Endothelial cell of umbilical vein (primary cell): Measurements from ENCODE around the gene MTFP1. TPM values are rescaled to one million over a fixed set of nuclear protein-coding genes. Genes with fewer than 3 reads are reported as not detected.

Source experiments
- BruUV-seq: library from RNA; stranded (reverse); fragments of 400-500 nt; replicated peaks from 2 replicates; lab custom pipeline; 2021; lab: Mats Ljungman, UMichigan
- CTCF ChIA-PET: fragments of 300-600, 350-600 bp; sonication (Branson Sonifier 250); formaldehyde crosslinking; loops from one replicate; lab custom pipeline; 2021; ENCODE audit warnings: antibody characterized with exemption, inconsistent platforms; lab: Charles Lee
- POLR2A ChIA-PET: fragments of 300-600, 350-600 bp; sonication (Branson Sonifier 250); formaldehyde crosslinking; loops from one replicate; lab custom pipeline; 2021; ENCODE audit warnings: antibody characterized with exemption, inconsistent platforms; lab: Charles Lee
- DNase-seq: peaks from one replicate; pipeline ENCODE4 v3.0.0-alpha.2; 2011; ENCODE audit warnings: low read depth, low spot score
- FAIRE-seq: peaks from 2 replicates; lab custom pipeline; 2011; peaks lifted over from hg19 to GRCh38; lab: Jason Lieb, UNC
- H2AFZ ChIP-seq: 2 replicates; pipeline ENCODE4 v1.6.0; 2012; ENCODE audit warnings: low read depth, low read length, control low read depth, inconsistent platforms
- H3K27ac ChIP-seq: 2 replicates; pipeline ENCODE4 v1.5.1; 2011; ENCODE audit warnings: low read depth, mild to moderate bottlenecking, control low read depth, low read length, moderate library complexity; ENCODE audit not compliant: insufficient read depth
- H3K27me3 ChIP-seq, 2 experiments: 2 replicates each; pipeline versions ENCODE4 v1.6.0 to v1.6.1; 2011; ENCODE audit warnings: low read length in 2 of 2, mixed read lengths in 1 of 2; ENCODE audit not compliant: control insufficient read depth in 2 of 2, insufficient read depth in 2 of 2
- H3K36me3 ChIP-seq, 2 experiments: 2 replicates in 1 of 2; 3 replicates in 1 of 2; pipeline ENCODE4 v1.5.1; 2011; ENCODE audit warnings: low read length in 2 of 2, mild to moderate bottlenecking in 1 of 2, moderate library complexity in 1 of 2; ENCODE audit not compliant: control insufficient read depth in 2 of 2, insufficient read depth in 2 of 2; ENCODE audit errors: extremely low read depth in 1 of 2
- H3K4me1 ChIP-seq: 3 replicates; pipeline ENCODE4 v1.5.1; 2011; ENCODE audit warnings: mild to moderate bottlenecking, low read length; ENCODE audit not compliant: control insufficient read depth, insufficient read depth; ENCODE audit errors: extremely low read depth
- H3K4me2 ChIP-seq: 2 replicates; pipeline ENCODE4 v1.6.1; 2011; ENCODE audit warnings: low read length, control low read depth, mixed read lengths; ENCODE audit not compliant: insufficient read depth
- H3K4me3 ChIP-seq, 3 experiments: fragments of 200-600 bp in 1 of 3; sonication (generic), shearing (Covaris generic) in 1 of 3; replicated peaks in 1 of 3; 2 replicates each; pipeline ENCODE4 v1.5.1; 2011 to 2016; ENCODE audit warnings: control low read depth in 3 of 3, low read length in 3 of 3, mild to moderate bottlenecking in 2 of 3, inconsistent platforms in 1 of 3, low read depth in 1 of 3, moderate library complexity in 1 of 3; ENCODE audit not compliant: insufficient read depth in 1 of 3
- H3K79me2 ChIP-seq: 2 replicates; pipeline ENCODE4 v1.6.0; 2012; ENCODE audit warnings: low read length, inconsistent platforms; ENCODE audit not compliant: control insufficient read depth, insufficient read depth
- H3K9ac ChIP-seq: replicated peaks from 2 replicates; pipeline ENCODE3; 2011; ENCODE audit warnings: low read length, control low read depth; ENCODE audit not compliant: insufficient read depth; ENCODE audit errors: extremely low read depth
- H3K9me1 ChIP-seq: replicated peaks from 3 replicates; pipeline ENCODE4 v1.6.0; 2011; ENCODE audit warnings: mild to moderate bottlenecking, low read length; ENCODE audit not compliant: control insufficient read depth, insufficient read depth; ENCODE audit errors: extremely low read depth
- H3K9me3 ChIP-seq: replicated peaks from 2 replicates; pipeline ENCODE4 v1.5.1; 2012; ENCODE audit warnings: low read length, inconsistent platforms; ENCODE audit not compliant: control insufficient read depth, insufficient read depth
- H4K20me1 ChIP-seq: replicated peaks from 2 replicates; pipeline ENCODE3; 2011; ENCODE audit warnings: mild to moderate bottlenecking, low read length; ENCODE audit not compliant: control insufficient read depth, insufficient read depth; ENCODE audit errors: extremely low read depth
- EZH2 ChIP-seq: IDR thresholded peaks from 2 replicates; pipeline ENCODE4 v1.6.1; 2012; ENCODE audit warnings: borderline replicate concordance, low read depth, mild to moderate bottlenecking, moderate library complexity, low read length, inconsistent platforms; ENCODE audit not compliant: severe bottlenecking
- FOS ChIP-seq: IDR thresholded peaks from 2 replicates; pipeline ENCODE4 v1.6.1; 2011; ENCODE audit warnings: mild to moderate bottlenecking, low read length, moderate library complexity, borderline replicate concordance; ENCODE audit not compliant: insufficient read depth
- GATA2 ChIP-seq: IDR thresholded peaks from 2 replicates; pipeline ENCODE4 v1.7.0; 2011; ENCODE audit warnings: low read depth, mild to moderate bottlenecking, moderate library complexity, mixed read lengths, low read length; ENCODE audit not compliant: insufficient read length, insufficient read depth
- JUN ChIP-seq: IDR thresholded peaks from 2 replicates; pipeline ENCODE4 v1.6.1; 2011; ENCODE audit warnings: borderline replicate concordance, low read depth; ENCODE audit not compliant: insufficient read length, insufficient read depth
- POLR2AphosphoS5 ChIP-seq: IDR thresholded peaks from 2 replicates; pipeline ENCODE4 v1.6.1; 2012; ENCODE audit warnings: low read depth, mild to moderate bottlenecking, control low read depth, low read length, moderate library complexity; ENCODE audit not compliant: insufficient read depth
- dilution Hi-C: fragments of 300-500 bp; cut with MboI; formaldehyde crosslinking; loops from one replicate; pipeline ENCODE4 v1.15.0; 2019; ENCODE audit warnings: low sequenced_read_pairs; ENCODE audit not compliant: extremely low pct_ligation_motif_present
- intact Hi-C: fragments of 100-400 bp; cut with micrococcal nuclease; formaldehyde crosslinking; loops from one replicate; pipeline ENCODE4 v1.10.0; 2022
- polyA plus RNA-seq, 4 experiments: library from polyadenylated mRNA; depleted of rRNA in 3 of 4; stranded (reverse) in 3 of 4; unstranded in 1 of 4; fragments of >200 nt; gene quantifications; 2 replicates each; pipeline versions ENCODE4 v1.2.1 to v1.2.3, GENCODE V29; 2011 to 2012; ENCODE audit warnings: missing spikeins in 1 of 4
- total RNA-seq: library from RNA; stranded (reverse); gene quantifications from 2 replicates; pipeline ENCODE4 v1.2.3, GENCODE V29; 2021
- TF ChIP-seq, protein P1 (sequence below), 2 donors: IDR thresholded peaks; 1 replicate in 1 of 2; 2 replicates in 1 of 2; pipeline ENCODE4 v1.5.1; 2011; ENCODE audit warnings: low read length in 2 of 2, mild to moderate bottlenecking in 2 of 2, moderate library complexity in 2 of 2, control low read depth in 1 of 2, inconsistent platforms in 1 of 2, low read depth in 1 of 2; ENCODE audit not compliant: insufficient read depth in 1 of 2; ENCODE audit errors: extremely low read depth in 1 of 2

The MTFP1 gene
- total and polyA plus RNA-seq, 2 donors (not counting 3 experiments of a cell fraction or from before 2014, with no cell fraction given): 30.3 to 41.9 TPM

DNA sequence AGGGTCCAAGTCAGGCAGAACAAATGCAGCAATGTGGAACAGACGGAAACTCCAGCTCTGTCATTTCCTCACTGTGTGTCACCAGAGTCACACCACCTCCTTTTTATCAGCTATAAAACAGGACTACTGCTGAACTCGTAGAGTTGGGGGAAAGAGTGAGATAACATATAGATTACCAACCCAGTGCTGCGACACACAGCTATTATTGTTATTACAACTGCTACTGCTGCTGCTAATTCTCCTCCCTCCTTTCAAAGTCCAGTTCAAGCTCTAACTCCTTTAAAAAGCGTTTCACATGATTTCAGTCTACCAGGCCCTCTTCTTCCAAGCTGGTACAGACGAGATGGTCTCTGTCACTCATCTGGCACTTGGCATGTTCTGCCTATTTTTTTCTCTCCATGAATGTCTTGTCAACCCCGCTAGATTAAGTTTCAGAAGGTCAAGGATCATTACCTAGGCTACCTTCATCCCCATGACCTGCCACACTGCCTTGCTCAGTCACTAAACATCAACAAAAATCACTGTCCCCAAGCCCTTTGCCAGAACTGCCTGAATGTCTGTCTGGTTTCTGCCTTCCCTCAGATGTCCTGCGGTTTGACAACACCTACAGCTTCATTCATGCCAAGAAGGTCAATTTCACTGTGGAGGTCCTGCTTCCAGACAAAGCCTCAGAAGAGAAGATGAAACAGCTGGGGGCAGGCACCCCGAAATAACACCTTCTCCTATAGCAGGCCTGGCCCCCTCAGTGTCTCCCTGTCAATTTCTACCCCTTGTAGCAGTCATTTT is 3.7 kb upstream of the MTFP1 start:
- H3K9me3 ChIP-seq: no peaks in the 10 kb centered on the region
- H4K20me1 ChIP-seq: no peaks in the 10 kb centered on the region
- H3K4me2 ChIP-seq: peak overlapping the region; percentile 79
- no peaks in the 10 kb centered on the region for H3K9me1 ChIP-seq
- H3K27me3 ChIP-seq: no peaks in the 10 kb centered on the region
- BruUV-seq: TSS peak; percentile 69
- TF ChIP-seq, protein P1, sequence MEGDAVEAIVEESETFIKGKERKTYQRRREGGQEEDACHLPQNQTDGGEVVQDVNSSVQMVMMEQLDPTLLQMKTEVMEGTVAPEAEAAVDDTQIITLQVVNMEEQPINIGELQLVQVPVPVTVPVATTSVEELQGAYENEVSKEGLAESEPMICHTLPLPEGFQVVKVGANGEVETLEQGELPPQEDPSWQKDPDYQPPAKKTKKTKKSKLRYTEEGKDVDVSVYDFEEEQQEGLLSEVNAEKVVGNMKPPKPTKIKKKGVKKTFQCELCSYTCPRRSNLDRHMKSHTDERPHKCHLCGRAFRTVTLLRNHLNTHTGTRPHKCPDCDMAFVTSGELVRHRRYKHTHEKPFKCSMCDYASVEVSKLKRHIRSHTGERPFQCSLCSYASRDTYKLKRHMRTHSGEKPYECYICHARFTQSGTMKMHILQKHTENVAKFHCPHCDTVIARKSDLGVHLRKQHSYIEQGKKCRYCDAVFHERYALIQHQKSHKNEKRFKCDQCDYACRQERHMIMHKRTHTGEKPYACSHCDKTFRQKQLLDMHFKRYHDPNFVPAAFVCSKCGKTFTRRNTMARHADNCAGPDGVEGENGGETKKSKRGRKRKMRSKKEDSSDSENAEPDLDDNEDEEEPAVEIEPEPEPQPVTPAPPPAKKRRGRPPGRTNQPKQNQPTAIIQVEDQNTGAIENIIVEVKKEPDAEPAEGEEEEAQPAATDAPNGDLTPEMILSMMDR (IDR thresholded peaks at IDR 0.05; ENCODE audit: extremely low read depth in 1 of 2, insufficient read depth in 1 of 2, low read depth in 1 of 2, low read length in 2 of 2): no peak
- peak; percentile 80 for TF ChIP-seq GATA2
- peak; percentile 77 for TF ChIP-seq FOS
- TF ChIP-seq EZH2: no peak
- TF ChIP-seq JUN: peak; percentile 55
- TF ChIP-seq POLR2AphosphoS5: peak; percentile 50
- no peak overlapping the region for H2AFZ ChIP-seq
- H3K4me3 ChIP-seq: peak overlapping the region in 1 of 3 experiments; percentile 36
- POLR2A ChIA-PET: interaction anchor here (0.6 to 1.7 kb wide), 3 partner anchors 20 to 561 kb away, joined by 3 to 4 read pairs (median 3); partner anchors contain the start of gene SEC14L2
- H3K4me1 ChIP-seq: peaks cover 57% of the 10 kb centered on the region
- CTCF ChIA-PET: interaction anchor here (0.6 to 3.3 kb wide), 9 partner anchors 11 to 134 kb away, joined by 3 to 17 read pairs (median 5); partner anchors contain the start of genes RNF215, SEC14L2 and TBC1D10A
- peak overlapping the region; percentile 82 for H3K9ac ChIP-seq
- intact Hi-C loops: loop anchor here (10.0 kb wide), 2 partner anchors 183 to 1037 kb away; partner anchors contain the start of genes AP1B1 and TCN2
- DNase-seq (peak; percentile 76), FAIRE-seq (peak; percentile 87)
- dilution Hi-C loops: no loop called here
- peak overlapping the region; percentile 98 for H3K27ac ChIP-seq
- peaks cover 6 to 8% of the 10 kb centered on the region in 2 experiments for H3K36me3 ChIP-seq
- peaks cover under 1% of the 10 kb centered on the region for H3K79me2 ChIP-seq
